ENCODE measurements around the gene TTLL1. TPM values are rescaled to one million over a fixed set of nuclear protein-coding genes. Genes with fewer than 3 reads are reported as not detected.

TTLL1 gene
- total and polyA plus RNA-seq, 2 donors from 2014 or later: 8.4 to 11.5 TPM

- Histone ChIP-seq H3K27ac (ENCODE audit: low read depth in 2 of 2, low read length in 2 of 2) (no peak overlapping the region), H3K4me1 (ENCODE audit: control insufficient read depth in 2 of 3, insufficient read depth in 2 of 3, low read depth in 1 of 3, low read length in 3 of 3) (peaks cover 0 to 29% (median 16%) of the 10 kb centered on the region in 3 donors), H3K9me3 (ENCODE audit: control insufficient read depth in 2 of 3, insufficient read depth in 1 of 3, low read length in 3 of 3) (no peaks in the 10 kb centered on the region), H3K4me3 (ENCODE audit: low read length in 3 of 3) (no peak overlapping the region), H3K36me3 (ENCODE audit: control insufficient read depth in 2 of 3, insufficient read depth in 3 of 3, low read length in 3 of 3) (no peaks in the 10 kb centered on the region), H3K27me3 (ENCODE audit: control insufficient read depth, insufficient read depth, low read length) (no peaks in the 10 kb centered on the region), H3K9ac (ENCODE audit: low read length in 3 of 3) (no peak overlapping the region)
- DNase-seq: no peak
- FAIRE-seq: no peak
- TF ChIP-seq CTCF (IDR thresholded peaks at IDR 0.05; ENCODE audit: borderline replicate concordance, extremely low read depth, insufficient read depth): no peak
- intact Hi-C loops (cut with DNase I): no loop called here
Observed at GRCh38 chr22:42992092-42992491, 97.1 kb downstream of the TTLL1 start.

- no peak for TF ChIP-seq CTCF (IDR thresholded peaks at IDR 0.05; ENCODE audit: borderline replicate concordance, extremely low read depth, insufficient read depth)
- intact Hi-C loops (cut with DNase I): no loop called here
- FAIRE-seq: no peak
- Histone ChIP-seq H3K9ac (ENCODE audit: low read length in 3 of 3) (no peak overlapping the region), H3K9me3 (ENCODE audit: control insufficient read depth in 2 of 3, insufficient read depth in 1 of 3, low read length in 3 of 3) (no peaks in the 10 kb centered on the region), H3K4me3 (ENCODE audit: low read length in 3 of 3) (no peak overlapping the region), H3K4me1 (ENCODE audit: control insufficient read depth in 2 of 3, insufficient read depth in 2 of 3, low read depth in 1 of 3, low read length in 3 of 3) (peaks cover 0 to 26% (median 16%) of the 10 kb centered on the region in 3 donors), H3K27ac (ENCODE audit: low read depth in 2 of 2, low read length in 2 of 2) (no peak overlapping the region), H3K36me3 (ENCODE audit: control insufficient read depth in 2 of 3, insufficient read depth in 3 of 3, low read length in 3 of 3) (no peaks in the 10 kb centered on the region), H3K27me3 (ENCODE audit: control insufficient read depth, insufficient read depth, low read length) (no peaks in the 10 kb centered on the region)
- DNase-seq: no peak
Observed at GRCh38 chr22:42991010-42991651, 98.1 kb downstream of the TTLL1 start.

- Histone ChIP-seq H3K4me3 (ENCODE audit: low read length in 3 of 3) (no peak overlapping the region), H3K9me3 (ENCODE audit: control insufficient read depth in 2 of 3, insufficient read depth in 1 of 3, low read length in 3 of 3) (no peaks in the 10 kb centered on the region), H3K4me1 (ENCODE audit: control insufficient read depth in 2 of 3, insufficient read depth in 2 of 3, low read depth in 1 of 3, low read length in 3 of 3) (peaks cover 0 to 22% (median 12%) of the 10 kb centered on the region in 3 donors), H3K27me3 (ENCODE audit: control insufficient read depth, insufficient read depth, low read length) (no peaks in the 10 kb centered on the region), H3K9ac (ENCODE audit: low read length in 3 of 3) (no peak overlapping the region), H3K36me3 (ENCODE audit: control insufficient read depth in 2 of 3, insufficient read depth in 3 of 3, low read length in 3 of 3) (no peaks in the 10 kb centered on the region), H3K27ac (ENCODE audit: low read depth in 2 of 2, low read length in 2 of 2) (no peak overlapping the region)
- FAIRE-seq (no peak), DNase-seq (no peak)
- intact Hi-C loops (cut with DNase I): no loop called here
- peak; percentile 28 for TF ChIP-seq CTCF (IDR thresholded peaks at IDR 0.05; ENCODE audit: borderline replicate concordance, extremely low read depth, insufficient read depth)
Observed at GRCh38 chr22:42990131-42990838, 98.9 kb downstream of the TTLL1 start.

Other genes with a start within 250 kb of the TTLL1 start
- gene ARFGAP3, start 232.1 kb downstream of the TTLL1 start, total RNA-seq: 97.3 TPM
- 29.9 TPM for gene ARFGAP3, start 232.1 kb downstream of the TTLL1 start, polyA plus RNA-seq (ENCODE audit: insufficient read depth, low read depth, low replicate concordance)
- 105 TPM for gene PACSIN2, start 74.2 kb downstream of the TTLL1 start, total RNA-seq
- gene PACSIN2, start 74.2 kb downstream of the TTLL1 start, polyA plus RNA-seq (ENCODE audit: insufficient read depth, low read depth, low replicate concordance): 56.3 TPM
- 4.7 TPM for gene BIK, start 21.4 kb upstream of the TTLL1 start, total RNA-seq
- 4.8 TPM for gene BIK, start 21.4 kb upstream of the TTLL1 start, polyA plus RNA-seq (ENCODE audit: insufficient read depth, low read depth, low replicate concordance)
- gene MCAT, start 54.0 kb upstream of the TTLL1 start, total RNA-seq: 24.8 TPM
- gene MCAT, start 54.0 kb upstream of the TTLL1 start, polyA plus RNA-seq (ENCODE audit: insufficient read depth, low read depth, low replicate concordance): 74.7 TPM
- 134 TPM for gene TSPO, start 62.2 kb upstream of the TTLL1 start, total RNA-seq
- 173 TPM for gene TSPO, start 62.2 kb upstream of the TTLL1 start, polyA plus RNA-seq (ENCODE audit: insufficient read depth, low read depth, low replicate concordance)
- gene TTLL12, start 97.7 kb upstream of the TTLL1 start, total RNA-seq: 26.3 TPM
- gene TTLL12, start 97.7 kb upstream of the TTLL1 start, polyA plus RNA-seq (ENCODE audit: insufficient read depth, low read depth, low replicate concordance): 11.5 TPM